Upper lobe of left lung (tissue), 4 donors: ENCODE data around the gene ASIC2.

Experiments
- EP300 ChIP-seq, 4 donors: sonication (generic); formaldehyde crosslinking; IDR thresholded peaks; one replicate each; pipeline ENCODE4 v1.5.1; 2017; ENCODE audit warnings: antibody characterized with exemption in 4 of 4, control low read depth in 2 of 4
- POLR2AphosphoS5 ChIP-seq, 2 donors: sonication (generic); formaldehyde crosslinking; IDR thresholded peaks; one replicate each; pipeline ENCODE4 v1.5.1; 2017; ENCODE audit warnings: antibody characterized with exemption in 2 of 2

- no peak for TF ChIP-seq EP300 (IDR thresholded peaks at IDR 0.05)
- no peak for TF ChIP-seq POLR2AphosphoS5 (IDR thresholded peaks at IDR 0.05)
These were observed 31.6 kb upstream of the ASIC2 start for GRCh38 chr17:33324736-33325135.
